ENCODE measurements around the gene CELA2A.

DNA sequence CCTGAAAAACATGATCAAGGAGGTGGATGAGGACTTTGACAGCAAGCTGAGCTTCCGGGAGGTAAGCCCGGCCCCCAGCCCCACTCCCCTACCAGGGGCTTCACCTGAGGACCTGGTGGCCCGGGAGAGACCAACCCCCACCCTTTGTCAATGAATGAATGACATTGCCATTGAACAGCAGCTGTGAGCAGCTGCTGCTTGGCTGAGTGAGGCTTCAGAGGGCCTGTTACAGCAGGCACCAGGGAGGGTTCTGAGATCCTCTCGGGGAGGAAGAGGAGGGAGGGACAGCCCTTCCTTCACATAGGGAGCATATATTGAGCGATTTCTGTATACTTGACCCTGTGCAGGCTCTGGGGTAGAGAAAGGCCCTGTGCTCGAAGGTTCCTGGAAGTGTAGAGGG lies 30.6 kb upstream of the CELA2A start:
- TF ChIP-seq, protein P1, sequence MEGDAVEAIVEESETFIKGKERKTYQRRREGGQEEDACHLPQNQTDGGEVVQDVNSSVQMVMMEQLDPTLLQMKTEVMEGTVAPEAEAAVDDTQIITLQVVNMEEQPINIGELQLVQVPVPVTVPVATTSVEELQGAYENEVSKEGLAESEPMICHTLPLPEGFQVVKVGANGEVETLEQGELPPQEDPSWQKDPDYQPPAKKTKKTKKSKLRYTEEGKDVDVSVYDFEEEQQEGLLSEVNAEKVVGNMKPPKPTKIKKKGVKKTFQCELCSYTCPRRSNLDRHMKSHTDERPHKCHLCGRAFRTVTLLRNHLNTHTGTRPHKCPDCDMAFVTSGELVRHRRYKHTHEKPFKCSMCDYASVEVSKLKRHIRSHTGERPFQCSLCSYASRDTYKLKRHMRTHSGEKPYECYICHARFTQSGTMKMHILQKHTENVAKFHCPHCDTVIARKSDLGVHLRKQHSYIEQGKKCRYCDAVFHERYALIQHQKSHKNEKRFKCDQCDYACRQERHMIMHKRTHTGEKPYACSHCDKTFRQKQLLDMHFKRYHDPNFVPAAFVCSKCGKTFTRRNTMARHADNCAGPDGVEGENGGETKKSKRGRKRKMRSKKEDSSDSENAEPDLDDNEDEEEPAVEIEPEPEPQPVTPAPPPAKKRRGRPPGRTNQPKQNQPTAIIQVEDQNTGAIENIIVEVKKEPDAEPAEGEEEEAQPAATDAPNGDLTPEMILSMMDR (IDR thresholded peaks at IDR 0.05), result no peak
- TF ChIP-seq POLR2A (IDR thresholded peaks at IDR 0.05), result no peak

All from Peyer's patch (tissue), 4 donors.